WTC11 (cell line): ENCODE results near the gene SEC24C. TPM values are rescaled to one million over a fixed set of nuclear protein-coding genes. Genes with fewer than 3 reads are reported as not detected.

Experiments used
- ATAC-seq: fragments of 200-7000 bp; cut with Tn5 transposase; 2 replicates; pipeline ENCODE4 v1.10.0; 2021; ENCODE audit warnings: mild to moderate bottlenecking, moderate library complexity
- CTCF ChIA-PET: fragments of 300-600 bp; sonication (Branson Sonifier 250); formaldehyde crosslinking; loops from one replicate; lab custom pipeline; 2021; ENCODE audit warnings: antibody characterized with exemption; lab: Charles Lee
- POLR2A ChIA-PET: fragments of 350-600 bp; sonication (Branson Sonifier 250); formaldehyde crosslinking; loops from one replicate; lab custom pipeline; 2021; ENCODE audit warnings: antibody characterized with exemption; lab: Charles Lee
- DNase-seq: peaks from one replicate; pipeline ENCODE4 v3.0.0; 2021; ENCODE audit warnings: low spot score
- H3K27ac Mint-ChIP-seq: 2 replicates; pipeline ENCODE4 v1.8.0; 2021; ENCODE audit warnings: mixed read lengths
- H3K27me3 Mint-ChIP-seq: 2 replicates; pipeline ENCODE4 v1.8.0; 2021; ENCODE audit warnings: low read depth, mild to moderate bottlenecking, moderate library complexity, mixed read lengths
- H3K36me3 Mint-ChIP-seq: 2 replicates; pipeline ENCODE4 v1.8.0; 2021; ENCODE audit warnings: mixed read lengths
- H3K4me1 Mint-ChIP-seq: 2 replicates; pipeline ENCODE4 v1.8.0; 2022; ENCODE audit warnings: mixed read lengths
- H3K4me3 Mint-ChIP-seq: 2 replicates; pipeline ENCODE4 v1.8.0; 2021; ENCODE audit warnings: mild to moderate bottlenecking, moderate library complexity, mixed read lengths
- H3K9me3 Mint-ChIP-seq: 2 replicates; pipeline ENCODE4 v1.8.0; 2021; ENCODE audit warnings: mixed read lengths
- ELF4 ChIP-seq: sonication (generic); formaldehyde crosslinking; IDR thresholded peaks from 2 replicates; pipeline ENCODE4 v1.8.1; 2022; ENCODE audit warnings: low read depth, mild to moderate bottlenecking, moderate library complexity, missing genetic modification reagents
- EMX1 ChIP-seq: fragments of 250-450 bp; sonication (Bioruptor Pico); IDR thresholded peaks from 2 replicates; pipeline ENCODE4 v1.8.0; 2021; ENCODE audit warnings: mild to moderate bottlenecking
- GRHL2 ChIP-seq: fragments of 250-450 bp; sonication (Bioruptor Pico); IDR thresholded peaks from 2 replicates; pipeline ENCODE4 v1.8.0; 2022; ENCODE audit warnings: mild to moderate bottlenecking, moderate library complexity; ENCODE audit not compliant: insufficient replicate concordance, severe bottlenecking
- MXD4 ChIP-seq: fragments of 250-450 bp; sonication (Bioruptor Pico); IDR thresholded peaks from 2 replicates; pipeline ENCODE4 v1.8.0; 2021; ENCODE audit warnings: mild to moderate bottlenecking, moderate library complexity, borderline replicate concordance
- MYBL2 ChIP-seq: sonication (generic); formaldehyde crosslinking; IDR thresholded peaks from 2 replicates; pipeline ENCODE4 v1.8.1; 2023; ENCODE audit warnings: mild to moderate bottlenecking, moderate library complexity, missing genetic modification reagents
- NFYB ChIP-seq: sonication (generic); formaldehyde crosslinking; conservative IDR thresholded peaks from 2 replicates; pipeline ENCODE4 v1.8.0; 2022; ENCODE audit warnings: low read depth, missing genetic modification reagents
- NR2C2 ChIP-seq: sonication (generic); formaldehyde crosslinking; IDR thresholded peaks from 2 replicates; pipeline ENCODE4 v1.8.0; 2022; ENCODE audit warnings: mild to moderate bottlenecking, missing genetic modification reagents
- PRRX2 ChIP-seq: fragments of 250-450 bp; sonication (Bioruptor Pico); IDR thresholded peaks from 2 replicates; pipeline ENCODE4 v1.8.0; 2021; ENCODE audit warnings: mild to moderate bottlenecking
- SMAD3 ChIP-seq: sonication (generic); formaldehyde crosslinking; IDR thresholded peaks from 2 replicates; pipeline ENCODE4 v1.8.0; 2022; ENCODE audit warnings: missing genetic modification reagents, mild to moderate bottlenecking, borderline replicate concordance
- TCF7 ChIP-seq: sonication (generic); formaldehyde crosslinking; IDR thresholded peaks from 2 replicates; pipeline ENCODE4 v1.8.0; 2022; ENCODE audit warnings: mild to moderate bottlenecking, low read depth, missing genetic modification reagents, moderate library complexity
- ZBTB21 ChIP-seq: sonication (generic); formaldehyde crosslinking; IDR thresholded peaks from 2 replicates; pipeline ENCODE4 v1.8.1; 2023; ENCODE audit warnings: mild to moderate bottlenecking, missing genetic modification reagents, borderline replicate concordance
- ZNF423 ChIP-seq: fragments of 250-450 bp; sonication (Bioruptor Pico); IDR thresholded peaks from 2 replicates; pipeline ENCODE4 v2.1.2; 2022; ENCODE audit warnings: mild to moderate bottlenecking, moderate library complexity
- total RNA-seq: library from RNA; stranded (reverse); gene quantifications from 3 replicates; pipeline ENCODE4 v1.2.3, GENCODE V29; 2021
- TF ChIP-seq, protein P1 (sequence below): sonication (generic); formaldehyde crosslinking; IDR thresholded peaks from 2 replicates; pipeline ENCODE4 v1.8.0; 2023; ENCODE audit warnings: missing genetic modification reagents
- TF ChIP-seq, protein P2 (sequence below): fragments of 250-450 bp; sonication (Bioruptor Pico); IDR thresholded peaks from 2 replicates; pipeline ENCODE4 v1.9.0; 2021; ENCODE audit warnings: mild to moderate bottlenecking, borderline replicate concordance
- TF ChIP-seq, protein P3 (sequence below): sonication (generic); formaldehyde crosslinking; IDR thresholded peaks from 2 replicates; pipeline ENCODE4 v1.8.1; 2022; ENCODE audit warnings: low read depth, mild to moderate bottlenecking, moderate library complexity, missing genetic modification reagents, borderline replicate concordance
- TF ChIP-seq, protein P4 (sequence below): fragments of 250-450 bp; sonication (Bioruptor Pico); IDR thresholded peaks from 2 replicates; pipeline ENCODE4 v1.9.0; 2021; ENCODE audit warnings: mild to moderate bottlenecking
- TF ChIP-seq, protein P5 (sequence below): fragments of 250-450 bp; sonication (Bioruptor Pico); IDR thresholded peaks from 2 replicates; pipeline ENCODE4 v1.9.0; 2021; ENCODE audit warnings: mild to moderate bottlenecking
- TF ChIP-seq, protein P6 (sequence below): fragments of 250-450 bp; sonication (Bioruptor Pico); IDR thresholded peaks from 2 replicates; pipeline ENCODE4 v1.9.0; 2021; ENCODE audit warnings: moderate library complexity, mild to moderate bottlenecking, inconsistent platforms, borderline replicate concordance
- TF ChIP-seq, protein P7 (sequence below): sonication (generic); formaldehyde crosslinking; conservative IDR thresholded peaks from 2 replicates; pipeline ENCODE4 v1.8.1; 2022; ENCODE audit warnings: mild to moderate bottlenecking, missing genetic modification reagents

Gene SEC24C
- total RNA-seq, 1 experiment from 2014 or later: 74.2 TPM

DNA sequence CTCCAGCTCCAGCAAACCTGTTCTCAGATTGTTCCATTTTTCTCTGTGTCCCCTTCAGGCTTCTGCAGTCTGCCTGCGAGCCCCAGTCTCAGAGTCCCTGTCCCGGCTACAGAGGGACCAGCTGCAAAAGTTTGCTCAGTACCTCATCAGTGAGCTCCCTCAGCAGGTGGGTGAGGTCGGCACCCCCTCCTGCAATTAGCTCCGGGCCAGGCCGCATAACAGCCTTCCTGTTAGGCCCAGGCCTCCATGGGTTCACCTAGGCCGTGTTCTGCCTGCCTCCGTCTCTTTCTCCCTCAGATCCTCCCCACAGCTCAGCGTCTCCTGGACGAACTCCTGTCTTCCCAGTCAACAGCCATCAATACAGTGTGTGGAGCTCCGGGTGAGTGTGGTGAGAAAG, 45.5 kb downstream of the SEC24C start:
- DNase-seq (no peak), ATAC-seq (no peak)
- H3K9me3 Mint-ChIP-seq: no peaks in the 10 kb centered on the region
- ChIA-PET POLR2A (interaction anchor here (0.6 to 1.1 kb wide), 2 partner anchors 18 to 19 kb away, joined by 3 to 9 read pairs; a partner anchor contains a TSS), CTCF (no interaction called here)
- no peak overlapping the region for H3K27ac Mint-ChIP-seq
- H3K4me3 Mint-ChIP-seq: no peak overlapping the region
- TF ChIP-seq, protein P1, sequence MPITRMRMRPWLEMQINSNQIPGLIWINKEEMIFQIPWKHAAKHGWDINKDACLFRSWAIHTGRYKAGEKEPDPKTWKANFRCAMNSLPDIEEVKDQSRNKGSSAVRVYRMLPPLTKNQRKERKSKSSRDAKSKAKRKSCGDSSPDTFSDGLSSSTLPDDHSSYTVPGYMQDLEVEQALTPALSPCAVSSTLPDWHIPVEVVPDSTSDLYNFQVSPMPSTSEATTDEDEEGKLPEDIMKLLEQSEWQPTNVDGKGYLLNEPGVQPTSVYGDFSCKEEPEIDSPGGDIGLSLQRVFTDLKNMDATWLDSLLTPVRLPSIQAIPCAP (CRISPR knock-in tag): no peak
- TF ChIP-seq, protein P2, sequence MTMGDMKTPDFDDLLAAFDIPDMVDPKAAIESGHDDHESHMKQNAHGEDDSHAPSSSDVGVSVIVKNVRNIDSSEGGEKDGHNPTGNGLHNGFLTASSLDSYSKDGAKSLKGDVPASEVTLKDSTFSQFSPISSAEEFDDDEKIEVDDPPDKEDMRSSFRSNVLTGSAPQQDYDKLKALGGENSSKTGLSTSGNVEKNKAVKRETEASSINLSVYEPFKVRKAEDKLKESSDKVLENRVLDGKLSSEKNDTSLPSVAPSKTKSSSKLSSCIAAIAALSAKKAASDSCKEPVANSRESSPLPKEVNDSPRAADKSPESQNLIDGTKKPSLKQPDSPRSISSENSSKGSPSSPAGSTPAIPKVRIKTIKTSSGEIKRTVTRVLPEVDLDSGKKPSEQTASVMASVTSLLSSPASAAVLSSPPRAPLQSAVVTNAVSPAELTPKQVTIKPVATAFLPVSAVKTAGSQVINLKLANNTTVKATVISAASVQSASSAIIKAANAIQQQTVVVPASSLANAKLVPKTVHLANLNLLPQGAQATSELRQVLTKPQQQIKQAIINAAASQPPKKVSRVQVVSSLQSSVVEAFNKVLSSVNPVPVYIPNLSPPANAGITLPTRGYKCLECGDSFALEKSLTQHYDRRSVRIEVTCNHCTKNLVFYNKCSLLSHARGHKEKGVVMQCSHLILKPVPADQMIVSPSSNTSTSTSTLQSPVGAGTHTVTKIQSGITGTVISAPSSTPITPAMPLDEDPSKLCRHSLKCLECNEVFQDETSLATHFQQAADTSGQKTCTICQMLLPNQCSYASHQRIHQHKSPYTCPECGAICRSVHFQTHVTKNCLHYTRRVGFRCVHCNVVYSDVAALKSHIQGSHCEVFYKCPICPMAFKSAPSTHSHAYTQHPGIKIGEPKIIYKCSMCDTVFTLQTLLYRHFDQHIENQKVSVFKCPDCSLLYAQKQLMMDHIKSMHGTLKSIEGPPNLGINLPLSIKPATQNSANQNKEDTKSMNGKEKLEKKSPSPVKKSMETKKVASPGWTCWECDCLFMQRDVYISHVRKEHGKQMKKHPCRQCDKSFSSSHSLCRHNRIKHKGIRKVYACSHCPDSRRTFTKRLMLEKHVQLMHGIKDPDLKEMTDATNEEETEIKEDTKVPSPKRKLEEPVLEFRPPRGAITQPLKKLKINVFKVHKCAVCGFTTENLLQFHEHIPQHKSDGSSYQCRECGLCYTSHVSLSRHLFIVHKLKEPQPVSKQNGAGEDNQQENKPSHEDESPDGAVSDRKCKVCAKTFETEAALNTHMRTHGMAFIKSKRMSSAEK (CRISPR knock-in tag): no peak
- TF ChIP-seq, protein P3, sequence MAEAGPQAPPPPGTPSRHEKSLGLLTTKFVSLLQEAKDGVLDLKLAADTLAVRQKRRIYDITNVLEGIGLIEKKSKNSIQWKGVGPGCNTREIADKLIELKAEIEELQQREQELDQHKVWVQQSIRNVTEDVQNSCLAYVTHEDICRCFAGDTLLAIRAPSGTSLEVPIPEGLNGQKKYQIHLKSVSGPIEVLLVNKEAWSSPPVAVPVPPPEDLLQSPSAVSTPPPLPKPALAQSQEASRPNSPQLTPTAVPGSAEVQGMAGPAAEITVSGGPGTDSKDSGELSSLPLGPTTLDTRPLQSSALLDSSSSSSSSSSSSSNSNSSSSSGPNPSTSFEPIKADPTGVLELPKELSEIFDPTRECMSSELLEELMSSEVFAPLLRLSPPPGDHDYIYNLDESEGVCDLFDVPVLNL (CRISPR knock-in tag): no peak
- TF ChIP-seq NFYB: no peak
- TF ChIP-seq, protein P4, sequence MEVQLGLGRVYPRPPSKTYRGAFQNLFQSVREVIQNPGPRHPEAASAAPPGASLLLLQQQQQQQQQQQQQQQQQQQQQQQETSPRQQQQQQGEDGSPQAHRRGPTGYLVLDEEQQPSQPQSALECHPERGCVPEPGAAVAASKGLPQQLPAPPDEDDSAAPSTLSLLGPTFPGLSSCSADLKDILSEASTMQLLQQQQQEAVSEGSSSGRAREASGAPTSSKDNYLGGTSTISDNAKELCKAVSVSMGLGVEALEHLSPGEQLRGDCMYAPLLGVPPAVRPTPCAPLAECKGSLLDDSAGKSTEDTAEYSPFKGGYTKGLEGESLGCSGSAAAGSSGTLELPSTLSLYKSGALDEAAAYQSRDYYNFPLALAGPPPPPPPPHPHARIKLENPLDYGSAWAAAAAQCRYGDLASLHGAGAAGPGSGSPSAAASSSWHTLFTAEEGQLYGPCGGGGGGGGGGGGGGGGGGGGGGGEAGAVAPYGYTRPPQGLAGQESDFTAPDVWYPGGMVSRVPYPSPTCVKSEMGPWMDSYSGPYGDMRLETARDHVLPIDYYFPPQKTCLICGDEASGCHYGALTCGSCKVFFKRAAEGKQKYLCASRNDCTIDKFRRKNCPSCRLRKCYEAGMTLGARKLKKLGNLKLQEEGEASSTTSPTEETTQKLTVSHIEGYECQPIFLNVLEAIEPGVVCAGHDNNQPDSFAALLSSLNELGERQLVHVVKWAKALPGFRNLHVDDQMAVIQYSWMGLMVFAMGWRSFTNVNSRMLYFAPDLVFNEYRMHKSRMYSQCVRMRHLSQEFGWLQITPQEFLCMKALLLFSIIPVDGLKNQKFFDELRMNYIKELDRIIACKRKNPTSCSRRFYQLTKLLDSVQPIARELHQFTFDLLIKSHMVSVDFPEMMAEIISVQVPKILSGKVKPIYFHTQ (CRISPR knock-in tag): no peak
- H3K4me1 Mint-ChIP-seq: peaks cover 8% of the 10 kb centered on the region
- peaks cover 29% of the 10 kb centered on the region for H3K36me3 Mint-ChIP-seq
- no peaks in the 10 kb centered on the region for H3K27me3 Mint-ChIP-seq

DNA sequence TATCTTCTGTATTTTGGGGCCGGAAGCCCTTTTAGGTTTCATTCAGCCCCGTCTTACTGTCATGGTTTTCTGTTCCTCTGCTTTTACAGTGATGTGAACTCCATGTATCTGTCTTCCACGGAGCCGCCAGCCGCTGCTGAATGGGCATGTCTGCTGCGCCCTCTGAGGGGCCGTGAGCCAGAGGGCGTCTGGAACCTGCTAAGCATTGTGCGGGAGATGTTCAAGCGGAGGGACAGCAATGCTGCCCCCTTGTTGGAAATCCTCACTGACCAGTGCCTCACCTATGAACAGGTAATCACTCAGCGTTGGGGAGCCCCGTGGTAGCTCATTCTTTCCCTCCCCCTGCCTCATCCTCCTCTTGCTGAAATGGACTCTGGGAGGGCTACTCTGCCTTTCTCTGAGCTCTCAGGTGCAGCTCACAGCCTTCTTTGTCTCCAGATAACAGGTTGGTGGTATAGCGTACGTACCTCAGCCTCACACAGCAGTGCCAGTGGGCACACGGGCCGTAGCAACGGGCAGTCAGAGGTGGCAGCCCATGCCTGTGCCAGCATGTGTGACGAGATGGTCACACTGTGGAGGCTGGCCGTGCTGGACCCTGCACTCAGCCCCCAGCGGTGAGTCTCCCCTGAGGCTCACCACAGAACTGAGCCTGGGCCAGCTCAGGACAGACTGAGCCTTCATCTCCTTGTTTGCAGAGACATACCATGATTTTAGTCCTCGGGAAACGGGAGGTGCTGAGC, 46.9 kb downstream of the SEC24C start:
- no peak overlapping the region for H3K4me3 Mint-ChIP-seq
- POLR2A ChIA-PET: no interaction called here
- H3K36me3 Mint-ChIP-seq: peaks cover 36% of the 10 kb centered on the region
- TF ChIP-seq PRRX2 (CRISPR knock-in tag): no peak
- TF ChIP-seq NR2C2 (CRISPR knock-in tag): no peak
- TF ChIP-seq MXD4 (CRISPR knock-in tag): no peak
- DNase-seq: no peak
- no peak for ATAC-seq
- H3K4me1 Mint-ChIP-seq: peaks cover 7% of the 10 kb centered on the region
- no peak overlapping the region; the same call in 1 of the 2 replicates for H3K27ac Mint-ChIP-seq
- H3K27me3 Mint-ChIP-seq: no peaks in the 10 kb centered on the region
- H3K9me3 Mint-ChIP-seq: no peaks in the 10 kb centered on the region
- CTCF ChIA-PET: no interaction called here

DNA sequence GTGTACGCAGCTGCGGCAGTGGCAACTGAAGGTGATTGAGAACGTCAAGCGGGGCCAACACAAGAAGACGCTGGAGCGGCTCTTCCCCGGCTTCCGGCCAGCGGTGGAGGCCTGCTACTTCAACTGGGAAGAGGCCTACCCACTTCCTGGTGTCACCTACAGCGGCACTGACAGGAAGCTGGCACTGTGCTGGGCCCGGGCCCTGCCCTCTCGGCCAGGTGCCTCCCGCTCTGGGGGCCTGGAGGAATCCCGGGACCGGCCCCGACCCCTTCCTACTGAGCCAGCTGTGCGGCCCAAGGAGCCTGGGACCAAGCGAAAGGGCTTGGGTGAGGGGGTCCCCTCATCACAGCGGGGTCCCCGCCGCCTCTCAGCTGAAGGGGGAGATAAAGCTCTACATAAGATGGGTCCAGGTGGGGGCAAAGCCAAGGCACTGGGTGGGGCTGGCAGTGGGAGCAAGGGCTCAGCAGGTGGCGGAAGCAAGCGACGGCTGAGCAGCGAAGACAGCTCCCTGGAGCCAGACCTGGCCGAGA, 47.8 kb downstream of the SEC24C start:
- POLR2A ChIA-PET: no interaction called here
- Mint-ChIP-seq H3K9me3 (no peaks in the 10 kb centered on the region), H3K27me3 (no peaks in the 10 kb centered on the region), H3K4me1 (no peaks in the 10 kb centered on the region), H3K36me3 (peaks cover 41% of the 10 kb centered on the region), H3K4me3 (no peak overlapping the region), H3K27ac (no peak overlapping the region)
- CTCF ChIA-PET: no interaction called here
- DNase-seq (no peak), ATAC-seq (no peak)
- TF ChIP-seq, protein P5, sequence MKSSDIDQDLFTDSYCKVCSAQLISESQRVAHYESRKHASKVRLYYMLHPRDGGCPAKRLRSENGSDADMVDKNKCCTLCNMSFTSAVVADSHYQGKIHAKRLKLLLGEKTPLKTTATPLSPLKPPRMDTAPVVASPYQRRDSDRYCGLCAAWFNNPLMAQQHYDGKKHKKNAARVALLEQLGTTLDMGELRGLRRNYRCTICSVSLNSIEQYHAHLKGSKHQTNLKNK (CRISPR knock-in tag): no peak
- no peak for TF ChIP-seq MYBL2 (CRISPR knock-in tag)
- no peak for TF ChIP-seq SMAD3 (CRISPR knock-in tag)
- TF ChIP-seq, protein P6, sequence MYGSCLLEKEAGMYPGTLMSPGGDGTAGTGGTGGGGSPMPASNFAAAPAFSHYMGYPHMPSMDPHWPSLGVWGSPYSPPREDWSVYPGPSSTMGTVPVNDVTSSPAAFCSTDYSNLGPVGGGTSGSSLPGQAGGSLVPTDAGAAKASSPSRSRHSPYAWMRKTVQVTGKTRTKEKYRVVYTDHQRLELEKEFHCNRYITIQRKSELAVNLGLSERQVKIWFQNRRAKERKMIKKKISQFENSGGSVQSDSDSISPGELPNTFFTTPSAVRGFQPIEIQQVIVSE (CRISPR knock-in tag): no peak
- no peak for TF ChIP-seq TCF7 (CRISPR knock-in tag)
- TF ChIP-seq ELF4 (CRISPR knock-in tag): no peak
- TF ChIP-seq, protein P7, sequence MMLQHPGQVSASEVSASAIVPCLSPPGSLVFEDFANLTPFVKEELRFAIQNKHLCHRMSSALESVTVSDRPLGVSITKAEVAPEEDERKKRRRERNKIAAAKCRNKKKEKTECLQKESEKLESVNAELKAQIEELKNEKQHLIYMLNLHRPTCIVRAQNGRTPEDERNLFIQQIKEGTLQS (CRISPR knock-in tag): no peak
- TF ChIP-seq GRHL2 (CRISPR knock-in tag): no peak
- no peak for TF ChIP-seq ZNF423 (CRISPR knock-in tag)
- TF ChIP-seq ZBTB21 (CRISPR knock-in tag): no peak
- TF ChIP-seq EMX1 (CRISPR knock-in tag): no peak
